SK-N-SH (cell line): ENCODE measurements around the gene SYCE1. TPM values are rescaled to one million over a fixed set of nuclear protein-coding genes. Genes with fewer than 3 reads are reported as not detected.

Experiments
- CTCF ChIA-PET: fragments of 300-600, 350-600 bp; formaldehyde crosslinking; extraction: SDS; loops from one replicate; lab custom pipeline; 2021; lab: Yijun Ruan, JAX
- POLR2A ChIA-PET: fragments of 350-600 bp; sonication (Branson Sonifier 250); formaldehyde crosslinking; extraction: SDS; loops from one replicate; lab custom pipeline; 2020; ENCODE audit warnings: antibody characterized with exemption, inconsistent platforms; lab: Yijun Ruan, JAX
- DNase-seq: peaks from one replicate; pipeline ENCODE4 v3.0.0; 2012
- H2AFZ ChIP-seq: fragments of 200-600 bp; sonication (generic); 2 replicates; pipeline ENCODE4 v1.8.1; 2016; ENCODE audit warnings: antibody characterized with exemption, mild to moderate bottlenecking, low read depth
- H3F3A ChIP-seq: fragments of 200-600 bp; sonication (generic); replicated peaks from 2 replicates; pipeline ENCODE3; 2016; ENCODE audit warnings: antibody characterized with exemption, mild to moderate bottlenecking; ENCODE audit not compliant: insufficient read depth
- H3K27ac ChIP-seq, 2 experiments: fragments of 200-500 bp in 1 of 2; fragments of 200-600 bp in 1 of 2; sonication (Bioruptor generic) in 1 of 2; sonication (generic), shearing (Covaris generic) in 1 of 2; 2 replicates each; pipeline versions ENCODE4 v1.5.1 to v1.6.1; 2014 to 2016; ENCODE audit warnings: low read depth in 2 of 2, inconsistent platforms in 1 of 2, low read length in 1 of 2, mild to moderate bottlenecking in 1 of 2, mixed read lengths in 1 of 2
- H3K27me3 ChIP-seq: fragments of 200-600 bp; sonication (generic), shearing (Covaris generic); 2 replicates; pipeline ENCODE4 v1.6.1; 2016; ENCODE audit warnings: mixed run types; ENCODE audit not compliant: insufficient read depth
- H3K36me3 ChIP-seq, 2 experiments: fragments of 200-500 bp in 1 of 2; fragments of 200-600 bp in 1 of 2; sonication (Bioruptor generic) in 1 of 2; sonication (generic) in 1 of 2; replicated peaks in 1 of 2; 2 replicates each; pipeline versions ENCODE3 to v1.5.1; 2014 to 2016; ENCODE audit warnings: low read length in 1 of 2, mild to moderate bottlenecking in 1 of 2; ENCODE audit not compliant: insufficient read depth in 2 of 2, control insufficient read depth in 1 of 2
- H3K4me1 ChIP-seq, 2 experiments: fragments of 200-500 bp in 1 of 2; fragments of 200-600 bp in 1 of 2; sonication (Bioruptor generic) in 1 of 2; sonication (generic), shearing (Covaris generic) in 1 of 2; 2 replicates each; pipeline versions ENCODE4 v1.5.1 to v1.6.1; 2014 to 2016; ENCODE audit warnings: low read depth in 1 of 2, low read length in 1 of 2, mixed run types in 1 of 2; ENCODE audit not compliant: insufficient read depth in 2 of 2, control insufficient read depth in 1 of 2
- H3K4me2 ChIP-seq: fragments of 200-600 bp; sonication (generic), shearing (Covaris generic); 2 replicates; pipeline ENCODE4 v1.6.1; 2017; ENCODE audit warnings: mixed run types
- H3K4me3 ChIP-seq, 2 experiments: fragments of 200-500 bp in 1 of 2; fragments of 200-600 bp in 1 of 2; sonication (Bioruptor generic) in 1 of 2; sonication (generic), shearing (Covaris generic) in 1 of 2; 2 replicates each; pipeline versions ENCODE4 v1.5.1 to v1.8.1; 2014 to 2016; ENCODE audit warnings: low read depth in 2 of 2, inconsistent platforms in 1 of 2, low read length in 1 of 2, mild to moderate bottlenecking in 1 of 2, mixed read lengths in 1 of 2, moderate library complexity in 1 of 2
- H3K79me2 ChIP-seq: fragments of 200-600 bp; sonication (generic); 2 replicates; pipeline ENCODE4 v1.8.1; 2017; ENCODE audit warnings: mild to moderate bottlenecking; ENCODE audit not compliant: insufficient read depth
- H3K9ac ChIP-seq: fragments of 200-600 bp; sonication (generic); 2 replicates; pipeline ENCODE4 v1.6.1; 2017; ENCODE audit warnings: mixed run types
- H3K9me2 ChIP-seq: fragments of 200-600 bp; sonication (generic); 2 replicates; pipeline ENCODE4 v1.6.1; 2017; ENCODE audit warnings: mixed run types
- H3K9me3 ChIP-seq: fragments of 200-600 bp; sonication (generic); 2 replicates; pipeline ENCODE4 v1.6.1; 2017; ENCODE audit warnings: mixed run types, mild to moderate bottlenecking, moderate library complexity
- H4K20me1 ChIP-seq: fragments of 200-600 bp; sonication (generic); 2 replicates; pipeline ENCODE4 v1.6.1; 2017; ENCODE audit warnings: mild to moderate bottlenecking, mixed run types; ENCODE audit not compliant: insufficient read depth
- CHD2 ChIP-seq: fragments of 150-350 bp; IDR thresholded peaks from 2 replicates; pipeline ENCODE4 v1.6.1; 2018; ENCODE audit warnings: low read length; ENCODE audit not compliant: partially characterized antibody
- EP300 ChIP-seq, 2 experiments: IDR thresholded peaks; 2 replicates each; pipeline versions ENCODE4 v1.4.0 to v1.6.1; 2012; ENCODE audit warnings: borderline replicate concordance in 1 of 2, low read depth in 1 of 2, low read length in 1 of 2
- FOSL2 ChIP-seq: IDR thresholded peaks from 2 replicates; pipeline ENCODE4 v1.4.0; 2012; ENCODE audit warnings: low read depth, mild to moderate bottlenecking, moderate library complexity, borderline replicate concordance
- FOXM1 ChIP-seq: IDR thresholded peaks from 2 replicates; pipeline ENCODE4 v1.4.0; 2012; ENCODE audit warnings: low read depth, mild to moderate bottlenecking
- MEF2A ChIP-seq: IDR thresholded peaks from 2 replicates; pipeline ENCODE4 v1.4.0; 2012; ENCODE audit warnings: low read depth, borderline replicate concordance
- NFIC ChIP-seq: IDR thresholded peaks from 2 replicates; pipeline ENCODE4 v1.4.0; 2012; ENCODE audit warnings: borderline replicate concordance
- NRF1 ChIP-seq: IDR thresholded peaks from 2 replicates; pipeline ENCODE4 v1.6.1; 2012; ENCODE audit warnings: low read depth, mild to moderate bottlenecking, low read length
- POLR2AphosphoS5 ChIP-seq: IDR thresholded peaks from 2 replicates; pipeline ENCODE4 v1.6.1; 2012; ENCODE audit warnings: low read depth, low read length
- TAF1 ChIP-seq: IDR thresholded peaks from 2 replicates; pipeline ENCODE4 v1.6.1; 2012; ENCODE audit warnings: low read depth, mild to moderate bottlenecking, low read length, moderate library complexity, borderline replicate concordance
- TCF12 ChIP-seq: IDR thresholded peaks from 2 replicates; pipeline ENCODE4 v1.4.0; 2012
- TEAD4 ChIP-seq: IDR thresholded peaks from 2 replicates; pipeline ENCODE4 v1.4.0; 2012; ENCODE audit warnings: mild to moderate bottlenecking, borderline replicate concordance; ENCODE audit not compliant: insufficient read depth
- WGBS: methylation state at CpG from one replicate; pipeline ENCODE4 v1.1.6; 2017; ENCODE audit warnings: low lambda C conversion rate; 5-methylcytosine and 5-hydroxymethylcytosine counted together
- polyA plus RNA-seq, 3 experiments: library from polyadenylated mRNA; depleted of rRNA; stranded (reverse); fragments of >200 nt; gene quantifications; 2 replicates each; pipeline ENCODE4 v1.2.3, GENCODE V29; 2012
- TF ChIP-seq, protein P1 (sequence below): IDR thresholded peaks from 2 replicates; pipeline ENCODE4 v1.4.0; 2012; ENCODE audit warnings: low read depth, borderline replicate concordance
- TF ChIP-seq, protein P2 (sequence below): IDR thresholded peaks from 2 replicates; pipeline ENCODE4; 2012
- TF ChIP-seq, protein P3 (sequence below): fragments of 150-350 bp; IDR thresholded peaks from 2 replicates; pipeline ENCODE4 v1.6.1; 2016; ENCODE audit warnings: mild to moderate bottlenecking, low read depth, low read length

The SYCE1 gene
- polyA plus RNA-seq, 1 of the 3 experiments (the other 2 are of a cell fraction): not detected

DNA sequence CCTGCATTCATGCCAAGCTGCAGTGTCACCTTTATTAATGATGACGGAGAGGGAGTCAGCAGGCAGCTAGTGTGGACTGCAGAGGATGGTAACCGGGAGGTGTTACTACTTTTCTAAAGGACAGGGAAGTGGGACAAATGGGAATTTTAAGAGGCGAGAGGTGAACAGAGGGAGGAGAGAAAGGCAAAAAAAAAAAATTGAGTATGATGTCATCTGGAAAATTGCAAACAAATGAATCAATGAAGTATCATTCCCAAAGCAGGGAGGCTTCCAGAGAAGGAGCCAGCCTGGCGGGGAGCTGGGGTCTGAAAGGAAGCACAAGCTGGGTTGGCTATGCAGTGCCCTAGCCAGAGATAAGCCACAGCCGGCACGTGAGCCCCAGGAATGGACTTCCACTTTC, 48.3 kb upstream of the SYCE1 start:
- H3K4me3 ChIP-seq: no peak overlapping the region
- no peaks in the 10 kb centered on the region for H3K4me1 ChIP-seq
- no peaks in the 10 kb centered on the region for H3K9me2 ChIP-seq
- POLR2A ChIA-PET: no interaction called here
- H3K79me2 ChIP-seq: no peaks in the 10 kb centered on the region
- no peak overlapping the region for H3K4me2 ChIP-seq
- H4K20me1 ChIP-seq: no peaks in the 10 kb centered on the region
- no peaks in the 10 kb centered on the region for H3K36me3 ChIP-seq
- no peak for DNase-seq
- WGBS: 9% methylated on average over 6 of the region's 6 CpGs
- TF ChIP-seq MEF2A (no peak), POLR2AphosphoS5 (no peak), FOSL2 (no peak), NFIC (no peak), TEAD4 (no peak), TAF1 (no peak), CHD2 (no peak)
- TF ChIP-seq, protein P1, sequence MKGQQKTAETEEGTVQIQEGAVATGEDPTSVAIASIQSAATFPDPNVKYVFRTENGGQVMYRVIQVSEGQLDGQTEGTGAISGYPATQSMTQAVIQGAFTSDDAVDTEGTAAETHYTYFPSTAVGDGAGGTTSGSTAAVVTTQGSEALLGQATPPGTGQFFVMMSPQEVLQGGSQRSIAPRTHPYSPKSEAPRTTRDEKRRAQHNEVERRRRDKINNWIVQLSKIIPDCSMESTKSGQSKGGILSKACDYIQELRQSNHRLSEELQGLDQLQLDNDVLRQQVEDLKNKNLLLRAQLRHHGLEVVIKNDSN: no peak
- TF ChIP-seq, all 33 proteins: peak for 0
- Histone ChIP-seq H3K27me3 (peaks cover 18% of the 10 kb centered on the region; the same call in 1 of the 2 replicates), H2AFZ (no peak overlapping the region), H3K27ac (no peak overlapping the region), H3K9ac (no peak overlapping the region), H3K9me3 (no peaks in the 10 kb centered on the region), H3F3A (no peaks in the 10 kb centered on the region)
- CTCF ChIA-PET: interaction anchor here (0.7 to 2.5 kb wide), 3 partner anchors 13 to 284 kb away, joined by 3 to 11 read pairs (median 3); partner anchors contain the start of gene PRAP1

DNA sequence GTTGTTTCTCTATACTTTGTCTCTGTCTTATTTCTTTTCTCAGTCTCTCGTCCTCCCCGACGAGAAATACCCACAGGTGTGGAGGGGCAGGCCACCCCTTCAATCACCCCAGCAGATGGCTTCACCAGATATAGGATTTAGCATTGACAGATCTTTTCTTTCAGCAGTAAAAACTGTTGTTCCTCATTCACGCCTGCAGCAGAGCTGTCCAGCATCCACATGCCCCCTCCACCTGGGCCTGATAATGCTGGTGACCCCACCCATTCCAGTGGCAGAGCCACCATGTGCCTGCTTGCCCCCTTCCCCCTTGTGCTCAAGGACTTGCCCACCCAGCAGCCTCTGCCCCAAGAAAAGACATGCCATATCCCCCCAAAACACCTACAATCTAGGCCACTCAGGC, 45.7 kb upstream of the SYCE1 start:
- Histone ChIP-seq H3K4me1 (no peaks in the 10 kb centered on the region), H4K20me1 (no peaks in the 10 kb centered on the region), H3K9me2 (no peaks in the 10 kb centered on the region), H3F3A (no peaks in the 10 kb centered on the region), H3K79me2 (no peaks in the 10 kb centered on the region)
- CTCF ChIA-PET: no interaction called here
- POLR2A ChIA-PET: no interaction called here
- TF ChIP-seq, protein P2, sequence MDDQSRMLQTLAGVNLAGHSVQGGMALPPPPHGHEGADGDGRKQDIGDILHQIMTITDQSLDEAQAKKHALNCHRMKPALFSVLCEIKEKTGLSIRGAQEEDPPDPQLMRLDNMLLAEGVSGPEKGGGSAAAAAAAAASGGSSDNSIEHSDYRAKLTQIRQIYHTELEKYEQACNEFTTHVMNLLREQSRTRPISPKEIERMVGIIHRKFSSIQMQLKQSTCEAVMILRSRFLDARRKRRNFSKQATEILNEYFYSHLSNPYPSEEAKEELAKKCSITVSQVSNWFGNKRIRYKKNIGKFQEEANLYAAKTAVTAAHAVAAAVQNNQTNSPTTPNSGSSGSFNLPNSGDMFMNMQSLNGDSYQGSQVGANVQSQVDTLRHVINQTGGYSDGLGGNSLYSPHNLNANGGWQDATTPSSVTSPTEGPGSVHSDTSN: no peak
- TF ChIP-seq EP300 (IDR thresholded peaks at IDR 0.05; ENCODE audit: borderline replicate concordance in 1 of 2, low read depth in 1 of 2, low read length in 1 of 2) (no peak), NRF1 (no peak), FOXM1 (no peak), TCF12 (no peak)
- TF ChIP-seq, protein P3, sequence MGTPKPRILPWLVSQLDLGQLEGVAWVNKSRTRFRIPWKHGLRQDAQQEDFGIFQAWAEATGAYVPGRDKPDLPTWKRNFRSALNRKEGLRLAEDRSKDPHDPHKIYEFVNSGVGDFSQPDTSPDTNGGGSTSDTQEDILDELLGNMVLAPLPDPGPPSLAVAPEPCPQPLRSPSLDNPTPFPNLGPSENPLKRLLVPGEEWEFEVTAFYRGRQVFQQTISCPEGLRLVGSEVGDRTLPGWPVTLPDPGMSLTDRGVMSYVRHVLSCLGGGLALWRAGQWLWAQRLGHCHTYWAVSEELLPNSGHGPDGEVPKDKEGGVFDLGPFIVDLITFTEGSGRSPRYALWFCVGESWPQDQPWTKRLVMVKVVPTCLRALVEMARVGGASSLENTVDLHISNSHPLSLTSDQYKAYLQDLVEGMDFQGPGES: no peak
- TF ChIP-seq, all 33 proteins: peak for 0
- Histone ChIP-seq H3K27me3 (peaks cover 18% of the 10 kb centered on the region; the same call in 1 of the 2 replicates), H3K4me2 (no peak overlapping the region), H3K36me3 (no peaks in the 10 kb centered on the region), H3K9ac (no peak overlapping the region), H3K27ac (no peak overlapping the region), H3K4me3 (no peak overlapping the region), H3K9me3 (no peaks in the 10 kb centered on the region), H2AFZ (no peak overlapping the region)
- DNase-seq: no peak
- WGBS: 0% methylated on average over 4 of the region's 4 CpGs
